HEK293 (cell line): ENCODE results near the gene PLA2G4D.

Experiments used
- CTCF ChIA-PET: fragments of 350-600 bp; formaldehyde crosslinking; extraction: SDS; loops from one replicate; lab custom pipeline; 2021; ENCODE audit warnings: antibody characterized with exemption; lab: Yijun Ruan, JAX
- POLR2A ChIA-PET: fragments of 300-600 bp; formaldehyde crosslinking; extraction: SDS; loops from one replicate; lab custom pipeline; 2020; ENCODE audit warnings: antibody characterized with exemption, inconsistent platforms; lab: Yijun Ruan, JAX
- H3K27ac ChIP-seq: fragments of 200-500 bp; sonication (Bioruptor generic); 2 replicates; pipeline ENCODE4 v1.5.1; 2014; ENCODE audit warnings: low read depth, low read length, control low read depth, inconsistent platforms; ENCODE audit errors: extremely low read depth
- H3K36me3 ChIP-seq, 2 experiments: fragments of 200-500 bp in 1 of 2; sonication (Bioruptor generic) in 1 of 2; 1 replicate in 1 of 2; 2 replicates in 1 of 2; pipeline ENCODE4 v1.5.1; 2014 to 2017; ENCODE audit warnings: inconsistent platforms in 2 of 2, low read length in 2 of 2; ENCODE audit not compliant: control insufficient read depth in 2 of 2, insufficient read depth in 1 of 2
- H3K4me1 ChIP-seq: fragments of 200-500 bp; sonication (Bioruptor generic); 2 replicates; pipeline ENCODE4 v1.5.1; 2014; ENCODE audit warnings: mild to moderate bottlenecking, low read length, inconsistent platforms; ENCODE audit not compliant: control insufficient read depth, insufficient read depth
- H3K4me3 ChIP-seq: 2 replicates; pipeline ENCODE4 v1.5.1; 2011; ENCODE audit warnings: low read depth, mild to moderate bottlenecking, control low read depth, low read length, moderate library complexity
- H3K9me3 ChIP-seq: fragments of 200-500 bp; sonication (Bioruptor generic); 2 replicates; pipeline ENCODE4 v1.5.1; 2014; ENCODE audit warnings: low read depth, low read length, inconsistent platforms; ENCODE audit not compliant: control insufficient read depth, insufficient read depth
- BCL11A ChIP-seq: fragments of 450-650 bp; formaldehyde crosslinking; IDR thresholded peaks from 2 replicates; pipeline ENCODE4 v1.5.1; 2016; ENCODE audit warnings: low read depth, missing biosample characterization, missing genetic modification characterization
- KLF7 ChIP-seq: fragments of 450-650 bp; formaldehyde crosslinking; IDR thresholded peaks from 2 replicates; pipeline ENCODE4 v1.5.1; 2016; ENCODE audit warnings: missing biosample characterization, missing genetic modification characterization, borderline replicate concordance
- SALL2 ChIP-seq: fragments of 450-650 bp; formaldehyde crosslinking; IDR thresholded peaks from 2 replicates; pipeline ENCODE4 v1.5.0; 2017; ENCODE audit warnings: missing biosample characterization, mild to moderate bottlenecking, missing genetic modification characterization, borderline replicate concordance
- YY1 ChIP-seq: fragments of 450-650 bp; formaldehyde crosslinking; IDR thresholded peaks from 2 replicates; pipeline ENCODE4 v1.5.1; 2018; ENCODE audit warnings: missing biosample characterization, missing genetic modification characterization
- ZBTB7A ChIP-seq: fragments of 450-650 bp; formaldehyde crosslinking; IDR thresholded peaks from 2 replicates; pipeline ENCODE4 v1.5.1; 2016; ENCODE audit warnings: low read depth, missing biosample characterization, missing genetic modification characterization
- ZEB2 ChIP-seq: fragments of 450-650 bp; formaldehyde crosslinking; IDR thresholded peaks from 2 replicates; pipeline ENCODE4 v1.5.1; 2016; ENCODE audit warnings: missing biosample characterization, missing genetic modification characterization
- ZNF202 ChIP-seq: fragments of 450-650 bp; formaldehyde crosslinking; IDR thresholded peaks from 2 replicates; pipeline ENCODE4 v1.5.1; 2016; ENCODE audit warnings: missing biosample characterization, missing genetic modification characterization, borderline replicate concordance
- ZNF221 ChIP-seq: fragments of 450-650 bp; formaldehyde crosslinking; IDR thresholded peaks from 2 replicates; pipeline ENCODE4 v1.5.1; 2017; ENCODE audit warnings: missing biosample characterization, missing genetic modification characterization, borderline replicate concordance
- ZNF266 ChIP-seq: fragments of 450-650 bp; formaldehyde crosslinking; IDR thresholded peaks from 2 replicates; pipeline ENCODE4 v1.5.1; 2016; ENCODE audit warnings: missing biosample characterization, missing genetic modification characterization, low read depth
- ZNF311 ChIP-seq: fragments of 450-650 bp; formaldehyde crosslinking; IDR thresholded peaks from 2 replicates; pipeline ENCODE4 v1.5.1; 2017; ENCODE audit warnings: missing biosample characterization, missing genetic modification characterization, borderline replicate concordance
- ZNF341 ChIP-seq: fragments of 450-650 bp; formaldehyde crosslinking; IDR thresholded peaks from 2 replicates; pipeline ENCODE4; 2016; ENCODE audit warnings: low read depth, missing biosample characterization, missing genetic modification characterization
- ZNF366 ChIP-seq: fragments of 450-650 bp; formaldehyde crosslinking; conservative IDR thresholded peaks from 2 replicates; pipeline ENCODE4 v1.5.1; 2016; ENCODE audit warnings: missing biosample characterization, missing genetic modification characterization
- ZNF501 ChIP-seq: fragments of 450-650 bp; formaldehyde crosslinking; IDR thresholded peaks from 2 replicates; pipeline ENCODE4 v1.5.1; 2016; ENCODE audit warnings: missing biosample characterization, missing genetic modification characterization
- ZNF514 ChIP-seq: fragments of 450-650 bp; formaldehyde crosslinking; IDR thresholded peaks from 2 replicates; pipeline ENCODE4 v1.5.1; 2016; ENCODE audit warnings: missing biosample characterization, missing genetic modification characterization
- ZNF521 ChIP-seq: fragments of 450-650 bp; formaldehyde crosslinking; IDR thresholded peaks from 2 replicates; pipeline ENCODE4 v1.5.1; 2017; ENCODE audit warnings: missing biosample characterization, mild to moderate bottlenecking, missing genetic modification characterization
- ZNF560 ChIP-seq: fragments of 450-650 bp; formaldehyde crosslinking; IDR thresholded peaks from 2 replicates; pipeline ENCODE4 v1.5.1; 2017; ENCODE audit warnings: missing biosample characterization, missing genetic modification characterization, borderline replicate concordance
- ZNF621 ChIP-seq: fragments of 450-650 bp; formaldehyde crosslinking; IDR thresholded peaks from 2 replicates; pipeline ENCODE4 v1.5.1; 2017; ENCODE audit warnings: missing biosample characterization, missing genetic modification characterization
- ZNF654 ChIP-seq: fragments of 450-650 bp; formaldehyde crosslinking; IDR thresholded peaks from 2 replicates; pipeline ENCODE4 v1.5.1; 2016; ENCODE audit warnings: low read depth, missing biosample characterization, missing genetic modification characterization
- ZNF747 ChIP-seq: fragments of 450-650 bp; formaldehyde crosslinking; IDR thresholded peaks from 2 replicates; pipeline ENCODE4 v1.5.1; 2016; ENCODE audit warnings: missing biosample characterization, missing genetic modification characterization
- ZNF776 ChIP-seq: fragments of 450-650 bp; formaldehyde crosslinking; IDR thresholded peaks from 2 replicates; pipeline ENCODE4 v1.5.0; 2017; ENCODE audit warnings: missing biosample characterization, missing genetic modification characterization, borderline replicate concordance
- ZSCAN30 ChIP-seq: fragments of 450-650 bp; IDR thresholded peaks from 2 replicates; pipeline ENCODE4 v1.5.1; 2018; ENCODE audit warnings: missing biosample characterization, mild to moderate bottlenecking, missing genetic modification characterization, moderate library complexity
- TF ChIP-seq, protein P1 (sequence below): fragments of 450-650 bp; formaldehyde crosslinking; IDR thresholded peaks from 2 replicates; pipeline ENCODE4 v1.5.1; 2016; ENCODE audit warnings: missing biosample characterization, missing genetic modification characterization, borderline replicate concordance
- TF ChIP-seq, protein P2 (sequence below): fragments of 450-650 bp; formaldehyde crosslinking; IDR thresholded peaks from 2 replicates; pipeline ENCODE4; 2016; ENCODE audit warnings: missing biosample characterization, missing genetic modification characterization

The PLA2G4D gene

DNA sequence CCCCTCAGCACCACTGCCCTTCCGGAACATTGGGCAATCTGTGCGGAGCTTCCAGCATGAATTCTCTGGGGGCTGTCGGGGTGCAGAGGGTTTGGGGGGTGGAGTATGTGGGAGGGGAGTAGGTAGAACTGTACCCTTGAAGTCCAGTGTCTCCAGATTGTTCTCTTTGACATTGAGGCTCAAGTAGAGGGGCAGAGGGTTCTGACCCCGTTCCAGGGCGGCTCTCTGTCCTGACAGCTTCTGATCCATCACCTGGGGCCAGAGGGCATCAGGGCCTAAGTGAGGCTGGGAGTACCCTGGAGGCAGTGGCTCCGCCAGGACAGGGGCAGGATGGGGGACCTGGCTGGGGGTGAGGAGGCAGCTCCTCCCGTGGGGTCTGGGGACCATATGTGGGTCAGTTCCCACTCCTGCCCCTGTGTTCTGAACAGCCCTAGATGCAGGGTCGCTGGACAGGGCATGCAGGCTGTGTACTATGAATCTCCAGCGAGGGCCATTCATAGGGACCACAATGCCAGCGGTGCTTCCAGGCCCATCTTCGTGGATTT is 22.1 kb downstream of the PLA2G4D start:
- POLR2A ChIA-PET: no interaction called here
- CTCF ChIA-PET: interaction anchor here (0.6 to 6.1 kb wide), 2 partner anchors 12 to 63 kb away, joined by 4 to 33 read pairs; no protein-coding TSS in a partner anchor

DNA sequence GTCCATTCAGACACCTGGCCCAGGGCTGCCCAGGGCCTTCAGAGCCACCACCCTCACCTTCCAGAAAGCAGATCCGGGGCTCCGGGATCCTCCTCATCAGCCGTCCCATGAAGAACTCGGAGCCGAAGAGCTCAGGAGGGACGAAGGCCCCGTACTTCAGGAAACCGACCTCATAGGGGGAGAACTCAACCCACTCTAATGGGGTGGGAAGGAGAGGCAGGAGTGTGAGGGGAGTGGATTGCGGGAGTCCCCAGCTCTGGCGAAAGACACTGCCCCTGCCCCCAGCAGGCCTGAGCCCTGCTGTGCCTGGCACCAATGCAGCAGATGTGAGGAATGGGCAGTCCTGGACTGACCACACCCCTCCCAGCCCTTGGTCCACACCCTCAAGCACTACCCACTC is 22.6 kb downstream of the PLA2G4D start:
- TF ChIP-seq ZNF366 (tag by site-specific recombination) (no peak), ZNF501 (tag by site-specific recombination) (no peak), ZNF266 (tag by site-specific recombination) (no peak), ZBTB7A (no peak), ZNF560 (tag by site-specific recombination) (no peak), SALL2 (no peak), ZSCAN30 (tag by site-specific recombination) (no peak), ZNF221 (tag by site-specific recombination) (no peak), ZNF311 (tag by site-specific recombination) (no peak), BCL11A (tag by site-specific recombination) (no peak)
- TF ChIP-seq, protein P1, sequence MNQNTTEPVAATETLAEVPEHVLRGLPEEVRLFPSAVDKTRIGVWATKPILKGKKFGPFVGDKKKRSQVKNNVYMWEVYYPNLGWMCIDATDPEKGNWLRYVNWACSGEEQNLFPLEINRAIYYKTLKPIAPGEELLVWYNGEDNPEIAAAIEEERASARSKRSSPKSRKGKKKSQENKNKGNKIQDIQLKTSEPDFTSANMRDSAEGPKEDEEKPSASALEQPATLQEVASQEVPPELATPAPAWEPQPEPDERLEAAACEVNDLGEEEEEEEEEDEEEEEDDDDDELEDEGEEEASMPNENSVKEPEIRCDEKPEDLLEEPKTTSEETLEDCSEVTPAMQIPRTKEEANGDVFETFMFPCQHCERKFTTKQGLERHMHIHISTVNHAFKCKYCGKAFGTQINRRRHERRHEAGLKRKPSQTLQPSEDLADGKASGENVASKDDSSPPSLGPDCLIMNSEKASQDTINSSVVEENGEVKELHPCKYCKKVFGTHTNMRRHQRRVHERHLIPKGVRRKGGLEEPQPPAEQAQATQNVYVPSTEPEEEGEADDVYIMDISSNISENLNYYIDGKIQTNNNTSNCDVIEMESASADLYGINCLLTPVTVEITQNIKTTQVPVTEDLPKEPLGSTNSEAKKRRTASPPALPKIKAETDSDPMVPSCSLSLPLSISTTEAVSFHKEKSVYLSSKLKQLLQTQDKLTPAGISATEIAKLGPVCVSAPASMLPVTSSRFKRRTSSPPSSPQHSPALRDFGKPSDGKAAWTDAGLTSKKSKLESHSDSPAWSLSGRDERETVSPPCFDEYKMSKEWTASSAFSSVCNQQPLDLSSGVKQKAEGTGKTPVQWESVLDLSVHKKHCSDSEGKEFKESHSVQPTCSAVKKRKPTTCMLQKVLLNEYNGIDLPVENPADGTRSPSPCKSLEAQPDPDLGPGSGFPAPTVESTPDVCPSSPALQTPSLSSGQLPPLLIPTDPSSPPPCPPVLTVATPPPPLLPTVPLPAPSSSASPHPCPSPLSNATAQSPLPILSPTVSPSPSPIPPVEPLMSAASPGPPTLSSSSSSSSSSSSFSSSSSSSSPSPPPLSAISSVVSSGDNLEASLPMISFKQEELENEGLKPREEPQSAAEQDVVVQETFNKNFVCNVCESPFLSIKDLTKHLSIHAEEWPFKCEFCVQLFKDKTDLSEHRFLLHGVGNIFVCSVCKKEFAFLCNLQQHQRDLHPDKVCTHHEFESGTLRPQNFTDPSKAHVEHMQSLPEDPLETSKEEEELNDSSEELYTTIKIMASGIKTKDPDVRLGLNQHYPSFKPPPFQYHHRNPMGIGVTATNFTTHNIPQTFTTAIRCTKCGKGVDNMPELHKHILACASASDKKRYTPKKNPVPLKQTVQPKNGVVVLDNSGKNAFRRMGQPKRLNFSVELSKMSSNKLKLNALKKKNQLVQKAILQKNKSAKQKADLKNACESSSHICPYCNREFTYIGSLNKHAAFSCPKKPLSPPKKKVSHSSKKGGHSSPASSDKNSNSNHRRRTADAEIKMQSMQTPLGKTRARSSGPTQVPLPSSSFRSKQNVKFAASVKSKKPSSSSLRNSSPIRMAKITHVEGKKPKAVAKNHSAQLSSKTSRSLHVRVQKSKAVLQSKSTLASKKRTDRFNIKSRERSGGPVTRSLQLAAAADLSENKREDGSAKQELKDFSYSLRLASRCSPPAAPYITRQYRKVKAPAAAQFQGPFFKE: no peak
- no peak overlapping the region for H3K4me3 ChIP-seq
- ChIA-PET CTCF (interaction anchor here (0.6 to 6.1 kb wide), 2 partner anchors 13 to 63 kb away, joined by 4 to 33 read pairs; no protein-coding TSS in a partner anchor), POLR2A (no interaction called here)
- no peaks in the 10 kb centered on the region for H3K4me1 ChIP-seq
- H3K27ac ChIP-seq: no peak overlapping the region
- H3K36me3 ChIP-seq: no peaks in the 10 kb centered on the region
- no peaks in the 10 kb centered on the region for H3K9me3 ChIP-seq

More for the DNA sequence above, 22.1 kb downstream of the PLA2G4D start:
- Histone ChIP-seq H3K36me3 (no peaks in the 10 kb centered on the region), H3K4me1 (no peaks in the 10 kb centered on the region), H3K4me3 (no peak overlapping the region), H3K9me3 (no peaks in the 10 kb centered on the region), H3K27ac (no peak overlapping the region)
- TF ChIP-seq ZBTB7A (no peak), KLF7 (no peak), ZNF654 (tag by site-specific recombination) (no peak), ZNF341 (tag by site-specific recombination) (no peak), ZNF776 (no peak), ZNF747 (tag by site-specific recombination) (no peak)

DNA sequence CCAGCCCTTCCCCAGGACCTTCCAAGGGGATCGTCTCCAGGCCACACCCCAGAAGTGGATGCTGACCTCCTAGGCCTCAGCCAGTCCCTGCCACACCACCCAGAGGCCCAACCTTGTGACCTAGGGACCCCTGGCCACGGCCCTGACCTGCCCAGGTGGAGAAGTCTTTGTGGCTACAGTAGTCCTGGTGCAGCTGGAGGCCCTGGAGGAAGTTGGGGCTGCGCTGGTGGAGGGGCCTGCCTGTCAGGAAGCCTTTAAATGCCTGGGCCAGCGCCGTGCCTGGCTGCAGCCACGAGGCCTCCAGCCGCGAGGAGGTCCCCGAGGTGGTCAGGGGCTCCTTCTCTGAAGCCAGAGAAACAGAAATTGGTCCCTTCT is 23.4 kb downstream of the PLA2G4D start:
- CTCF ChIA-PET: interaction anchor here (0.6 to 6.1 kb wide), 2 partner anchors 13 to 57 kb away, joined by 4 to 33 read pairs; no protein-coding TSS in a partner anchor
- Histone ChIP-seq H3K27ac (no peak overlapping the region), H3K4me3 (no peak overlapping the region), H3K4me1 (no peaks in the 10 kb centered on the region), H3K9me3 (no peaks in the 10 kb centered on the region), H3K36me3 (no peaks in the 10 kb centered on the region)
- POLR2A ChIA-PET: no interaction called here
- TF ChIP-seq ZNF514: no peak
- no peak for TF ChIP-seq ZNF202
- TF ChIP-seq ZNF621 (tag by site-specific recombination): no peak
- no peak for TF ChIP-seq ZNF521 (tag by site-specific recombination)
- no peak for TF ChIP-seq YY1 (tag by site-specific recombination)
- TF ChIP-seq ZEB2 (tag by site-specific recombination): no peak
- TF ChIP-seq, protein P2, sequence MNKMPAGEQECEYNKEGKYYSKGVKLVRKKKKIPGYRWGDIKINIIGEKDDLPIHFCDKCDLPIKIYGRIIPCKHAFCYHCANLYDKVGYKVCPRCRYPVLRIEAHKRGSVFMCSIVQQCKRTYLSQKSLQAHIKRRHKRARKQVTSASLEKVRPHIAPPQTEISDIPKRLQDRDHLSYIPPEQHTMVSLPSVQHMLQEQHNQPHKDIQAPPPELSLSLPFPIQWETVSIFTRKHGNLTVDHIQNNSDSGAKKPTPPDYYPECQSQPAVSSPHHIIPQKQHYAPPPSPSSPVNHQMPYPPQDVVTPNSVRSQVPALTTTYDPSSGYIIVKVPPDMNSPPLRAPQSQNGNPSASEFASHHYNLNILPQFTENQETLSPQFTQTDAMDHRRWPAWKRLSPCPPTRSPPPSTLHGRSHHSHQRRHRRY: no peak
- TF ChIP-seq ZNF654 (tag by site-specific recombination): no peak
